ENCODE measurements around the gene ASCC3.
A peak's percentile ranks its signal among the peaks of the same experiment; 100 is the strongest.

Gene ASCC3

DNA sequence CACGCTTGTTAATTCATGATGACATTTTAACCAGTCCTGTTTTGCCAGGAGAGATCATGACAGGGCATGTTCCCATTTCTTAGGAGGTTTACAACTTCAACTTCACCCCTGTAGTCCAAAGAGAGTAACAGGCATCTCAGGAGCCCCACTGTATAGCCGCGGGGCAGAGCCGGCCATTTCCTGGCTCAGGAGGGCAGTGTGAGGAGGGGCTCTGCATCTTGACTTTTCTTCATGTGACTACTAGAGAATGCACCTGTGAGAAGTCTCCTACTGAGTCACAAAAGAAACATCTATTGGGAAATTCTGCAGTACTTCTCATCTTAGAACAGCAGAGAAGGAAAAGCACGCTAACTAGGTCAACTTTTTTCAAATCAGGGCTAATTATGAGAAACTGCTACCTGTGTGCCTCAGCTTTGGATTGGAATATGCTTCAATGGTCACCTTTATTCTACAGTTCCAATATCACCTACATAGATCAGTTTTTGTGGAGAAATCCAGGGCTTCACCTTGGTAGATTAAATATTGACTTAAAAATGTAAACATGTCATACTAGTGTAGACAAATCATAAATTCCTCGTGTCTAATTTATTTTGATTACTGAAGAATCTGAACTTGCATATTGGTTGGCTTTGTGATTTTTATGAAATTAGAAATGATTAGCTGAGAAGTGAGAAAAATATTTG is 387.8 kb downstream of the ASCC3 start:
- H3K79me1 ChIP-seq (ENCODE audit: low read length): no peaks in the 10 kb centered on the region
- no peak overlapping the region for H2BK5ac ChIP-seq (ENCODE audit: low read length)
- no peak overlapping the region for H2AK5ac ChIP-seq (ENCODE audit: low read length)
- H3K27me3 ChIP-seq (ENCODE audit: insufficient read depth, low read length, poor library complexity): no peaks in the 10 kb centered on the region
- H3K18ac ChIP-seq (ENCODE audit: low read length): no peak overlapping the region
- no peak overlapping the region for H2BK15ac ChIP-seq (replicated peaks; ENCODE audit: low read depth)
- no peak overlapping the region for H3K4me2 ChIP-seq (ENCODE audit: low read length)
- no peaks in the 10 kb centered on the region for H3K36me3 ChIP-seq (ENCODE audit: control insufficient read depth, insufficient read depth, low read length)
- H3K9ac ChIP-seq (ENCODE audit: low read length): no peak overlapping the region
- no peak overlapping the region for H3K23ac ChIP-seq (ENCODE audit: low read length)
- H2BK120ac ChIP-seq (ENCODE audit: low read depth, low read length): no peak overlapping the region
- no CpG with 5 or more reads among the region's 6 CpGs for WGBS (ENCODE audit: extremely low coverage, insufficient coverage, low lambda C conversion rate)
- no peak overlapping the region for H4K8ac ChIP-seq (ENCODE audit: low read depth, low read length)
- DNase-seq: peak; percentile 72
- H4K5ac ChIP-seq (ENCODE audit: low read length): no peak overlapping the region
- H3K4me3 ChIP-seq (ENCODE audit: low read length): no peak overlapping the region
- H3K79me2 ChIP-seq (ENCODE audit: control insufficient read depth, insufficient read depth, low read length): no peaks in the 10 kb centered on the region
- no peak overlapping the region for H3K56ac ChIP-seq (ENCODE audit: low read length)
- no peak overlapping the region for H3K27ac ChIP-seq (ENCODE audit: low read depth, low read length)
- no peaks in the 10 kb centered on the region for H3K4me1 ChIP-seq (ENCODE audit: control insufficient read depth, low read depth, low read length)
- no peak overlapping the region for H3K4ac ChIP-seq (ENCODE audit: low read depth, low read length)

GRCh38 chr6:100491952-100492670 is 389.0 kb downstream of the ASCC3 start:
- H2AK5ac ChIP-seq (ENCODE audit: low read length): no peak overlapping the region
- no peak overlapping the region for H3K27ac ChIP-seq (ENCODE audit: low read depth, low read length)
- DNase-seq: no peak
- H3K79me2 ChIP-seq (ENCODE audit: control insufficient read depth, insufficient read depth, low read length): no peaks in the 10 kb centered on the region
- H3K4ac ChIP-seq (ENCODE audit: low read depth, low read length): no peak overlapping the region
- H3K4me1 ChIP-seq (ENCODE audit: control insufficient read depth, low read depth, low read length): no peaks in the 10 kb centered on the region
- H2BK120ac ChIP-seq (ENCODE audit: low read depth, low read length): no peak overlapping the region
- no peak overlapping the region for H3K23ac ChIP-seq (ENCODE audit: low read length)
- no peak overlapping the region for H3K4me2 ChIP-seq (ENCODE audit: low read length)
- no peak overlapping the region for H3K9ac ChIP-seq (ENCODE audit: low read length)
- H2BK15ac ChIP-seq (replicated peaks; ENCODE audit: low read depth): no peak overlapping the region
- H3K27me3 ChIP-seq (ENCODE audit: insufficient read depth, low read length, poor library complexity): no peaks in the 10 kb centered on the region
- no peak overlapping the region for H4K8ac ChIP-seq (ENCODE audit: low read depth, low read length)
- no CpG with 5 or more reads among the region's 13 CpGs for WGBS (ENCODE audit: extremely low coverage, insufficient coverage, low lambda C conversion rate)
- H4K5ac ChIP-seq (ENCODE audit: low read length): no peak overlapping the region
- no peak overlapping the region for H3K56ac ChIP-seq (ENCODE audit: low read length)
- H2BK5ac ChIP-seq (ENCODE audit: low read length): no peak overlapping the region
- no peak overlapping the region for H3K4me3 ChIP-seq (ENCODE audit: low read length)
- H3K18ac ChIP-seq (ENCODE audit: low read length): no peak overlapping the region
- H3K79me1 ChIP-seq (ENCODE audit: low read length): no peaks in the 10 kb centered on the region
- H3K36me3 ChIP-seq (ENCODE audit: control insufficient read depth, insufficient read depth, low read length): no peaks in the 10 kb centered on the region

GRCh38 chr6:100490065-100490464 is 391.1 kb downstream of the ASCC3 start:
- Histone ChIP-seq H3K79me1 (ENCODE audit: low read length) (no peaks in the 10 kb centered on the region), H2BK5ac (ENCODE audit: low read length) (no peak overlapping the region), H4K5ac (ENCODE audit: low read length) (no peak overlapping the region), H3K4me1 (ENCODE audit: control insufficient read depth, low read depth, low read length) (no peaks in the 10 kb centered on the region), H2BK120ac (ENCODE audit: low read depth, low read length) (no peak overlapping the region), H3K4me3 (ENCODE audit: low read length) (no peak overlapping the region), H3K18ac (ENCODE audit: low read length) (no peak overlapping the region), H3K4ac (ENCODE audit: low read depth, low read length) (no peak overlapping the region), H2AK5ac (ENCODE audit: low read length) (no peak overlapping the region), H3K56ac (ENCODE audit: low read length) (no peak overlapping the region), H3K79me2 (ENCODE audit: control insufficient read depth, insufficient read depth, low read length) (no peaks in the 10 kb centered on the region), H3K27ac (ENCODE audit: low read depth, low read length) (no peak overlapping the region), H3K36me3 (ENCODE audit: control insufficient read depth, insufficient read depth, low read length) (no peaks in the 10 kb centered on the region), H3K4me2 (ENCODE audit: low read length) (no peak overlapping the region), H3K9ac (ENCODE audit: low read length) (no peak overlapping the region), H3K23ac (ENCODE audit: low read length) (no peak overlapping the region), H2BK15ac (replicated peaks; ENCODE audit: low read depth) (no peak overlapping the region), H4K8ac (ENCODE audit: low read depth, low read length) (no peak overlapping the region), H3K27me3 (ENCODE audit: insufficient read depth, low read length, poor library complexity) (no peaks in the 10 kb centered on the region)
- DNase-seq: no peak
- no CpG with 5 or more reads among the region's 2 CpGs for WGBS (ENCODE audit: extremely low coverage, insufficient coverage, low lambda C conversion rate)

DNA sequence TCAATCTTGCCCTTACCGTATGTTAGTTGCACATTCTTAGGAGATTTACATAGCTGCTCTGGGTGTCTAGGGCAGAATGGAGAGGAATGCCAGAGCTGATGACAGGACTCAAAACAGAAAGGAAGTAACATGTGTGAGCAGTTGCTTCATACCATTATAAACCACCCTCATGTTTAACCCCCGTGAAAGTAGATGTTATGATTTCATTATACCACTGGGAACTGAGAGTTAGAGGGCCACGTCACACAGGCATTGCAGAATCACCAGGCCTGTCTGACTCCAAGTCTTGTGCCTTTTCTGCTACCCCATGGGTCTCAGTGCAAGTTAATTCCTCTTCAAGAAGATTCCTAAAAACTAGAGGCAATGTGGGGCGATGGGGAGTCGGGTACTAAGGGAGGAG is 392.9 kb downstream of the ASCC3 start:
- Histone ChIP-seq H3K4me1 (ENCODE audit: control insufficient read depth, low read depth, low read length) (no peaks in the 10 kb centered on the region), H3K27me3 (ENCODE audit: insufficient read depth, low read length, poor library complexity) (no peaks in the 10 kb centered on the region), H4K8ac (ENCODE audit: low read depth, low read length) (no peak overlapping the region), H3K9ac (ENCODE audit: low read length) (no peak overlapping the region), H3K4me2 (ENCODE audit: low read length) (no peak overlapping the region), H2BK5ac (ENCODE audit: low read length) (no peak overlapping the region), H2BK15ac (replicated peaks; ENCODE audit: low read depth) (no peak overlapping the region), H3K56ac (ENCODE audit: low read length) (no peak overlapping the region), H3K23ac (ENCODE audit: low read length) (no peak overlapping the region), H3K36me3 (ENCODE audit: control insufficient read depth, insufficient read depth, low read length) (no peaks in the 10 kb centered on the region), H3K4me3 (ENCODE audit: low read length) (no peak overlapping the region), H3K4ac (ENCODE audit: low read depth, low read length) (no peak overlapping the region), H3K79me2 (ENCODE audit: control insufficient read depth, insufficient read depth, low read length) (no peaks in the 10 kb centered on the region), H4K5ac (ENCODE audit: low read length) (no peak overlapping the region), H2AK5ac (ENCODE audit: low read length) (no peak overlapping the region), H3K27ac (ENCODE audit: low read depth, low read length) (no peak overlapping the region), H3K18ac (ENCODE audit: low read length) (no peak overlapping the region), H2BK120ac (ENCODE audit: low read depth, low read length) (no peak overlapping the region), H3K79me1 (ENCODE audit: low read length) (no peaks in the 10 kb centered on the region)
- WGBS (ENCODE audit: extremely low coverage, insufficient coverage, low lambda C conversion rate): no CpG with 5 or more reads among the region's 5 CpGs
- no peak for DNase-seq

DNA sequence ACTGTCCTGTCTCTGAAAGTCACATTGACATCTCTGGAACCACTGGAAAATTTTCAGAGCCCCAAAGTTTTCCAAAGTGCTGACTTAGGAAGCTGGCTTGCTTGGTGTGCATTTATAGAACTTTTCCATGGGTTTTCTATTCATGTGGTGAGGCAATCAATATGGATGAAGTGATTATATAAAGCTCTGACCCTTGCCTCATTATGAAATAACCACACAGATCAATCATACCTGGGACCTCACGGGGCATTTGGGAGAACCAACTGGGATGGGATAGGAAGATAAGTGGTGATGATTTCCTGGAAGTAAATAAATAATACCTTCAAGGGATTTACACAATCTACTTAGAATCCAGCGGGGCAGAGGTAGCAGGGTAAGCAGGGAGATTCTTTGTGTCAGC is 393.5 kb downstream of the ASCC3 start:
- Histone ChIP-seq H4K8ac (ENCODE audit: low read depth, low read length) (no peak overlapping the region), H3K4ac (ENCODE audit: low read depth, low read length) (no peak overlapping the region), H2BK120ac (ENCODE audit: low read depth, low read length) (no peak overlapping the region), H3K18ac (ENCODE audit: low read length) (no peak overlapping the region), H3K4me2 (ENCODE audit: low read length) (no peak overlapping the region), H3K79me2 (ENCODE audit: control insufficient read depth, insufficient read depth, low read length) (no peaks in the 10 kb centered on the region), H3K79me1 (ENCODE audit: low read length) (no peaks in the 10 kb centered on the region), H3K27ac (ENCODE audit: low read depth, low read length) (no peak overlapping the region), H2BK15ac (replicated peaks; ENCODE audit: low read depth) (no peak overlapping the region), H3K27me3 (ENCODE audit: insufficient read depth, low read length, poor library complexity) (no peaks in the 10 kb centered on the region), H3K4me3 (ENCODE audit: low read length) (no peak overlapping the region), H3K9ac (ENCODE audit: low read length) (no peak overlapping the region), H4K5ac (ENCODE audit: low read length) (no peak overlapping the region), H2BK5ac (ENCODE audit: low read length) (no peak overlapping the region), H3K4me1 (ENCODE audit: control insufficient read depth, low read depth, low read length) (no peaks in the 10 kb centered on the region), H2AK5ac (ENCODE audit: low read length) (no peak overlapping the region), H3K36me3 (ENCODE audit: control insufficient read depth, insufficient read depth, low read length) (no peaks in the 10 kb centered on the region), H3K56ac (ENCODE audit: low read length) (no peak overlapping the region), H3K23ac (ENCODE audit: low read length) (no peak overlapping the region)
- WGBS (ENCODE audit: extremely low coverage, insufficient coverage, low lambda C conversion rate): no CpG with 5 or more reads among the region's 2 CpGs
- DNase-seq: no peak

- Histone ChIP-seq H3K4me2 (ENCODE audit: low read length) (no peak overlapping the region), H3K36me3 (ENCODE audit: control insufficient read depth, insufficient read depth, low read length) (no peaks in the 10 kb centered on the region), H3K4me3 (ENCODE audit: low read length) (no peak overlapping the region), H2BK5ac (ENCODE audit: low read length) (no peak overlapping the region), H2AK5ac (ENCODE audit: low read length) (no peak overlapping the region), H3K79me2 (ENCODE audit: control insufficient read depth, insufficient read depth, low read length) (no peaks in the 10 kb centered on the region), H3K27ac (ENCODE audit: low read depth, low read length) (no peak overlapping the region), H2BK120ac (ENCODE audit: low read depth, low read length) (no peak overlapping the region), H3K18ac (ENCODE audit: low read length) (no peak overlapping the region), H3K79me1 (ENCODE audit: low read length) (no peaks in the 10 kb centered on the region), H4K5ac (ENCODE audit: low read length) (no peak overlapping the region), H3K27me3 (ENCODE audit: insufficient read depth, low read length, poor library complexity) (no peaks in the 10 kb centered on the region), H3K56ac (ENCODE audit: low read length) (no peak overlapping the region), H4K8ac (ENCODE audit: low read depth, low read length) (no peak overlapping the region), H3K4me1 (ENCODE audit: control insufficient read depth, low read depth, low read length) (no peaks in the 10 kb centered on the region), H3K9ac (ENCODE audit: low read length) (no peak overlapping the region), H3K4ac (ENCODE audit: low read depth, low read length) (no peak overlapping the region), H2BK15ac (replicated peaks; ENCODE audit: low read depth) (no peak overlapping the region), H3K23ac (ENCODE audit: low read length) (no peak overlapping the region)
- no peak for DNase-seq
Observed at GRCh38 chr6:100485268-100485667, 395.9 kb downstream of the ASCC3 start.
